ENCODE data around the gene MROH8.
A peak's percentile ranks its signal among the peaks of the same experiment; 100 is the strongest.
"Not testable (repeated sequence)": the region's sequence is repeated elsewhere in the genome, so short reads cannot be mapped to it uniquely, and the experiment has no call there.

MROH8 gene

GRCh38 chr20:37152284-37152683 lies 27.1 kb downstream of the MROH8 start:
- no peak for DNase-seq

GRCh38 chr20:37151529-37151928 lies 27.8 kb downstream of the MROH8 start:
- no peak for DNase-seq

- DNase-seq, result not testable (repeated sequence)
Observed at GRCh38 chr20:37150864-37151263, 28.5 kb downstream of the MROH8 start.

- no peak for DNase-seq
Observed at GRCh38 chr20:37147250-37147649, 32.1 kb downstream of the MROH8 start.

- no peak for DNase-seq
Observed at GRCh38 chr20:37144856-37145404, 34.4 kb downstream of the MROH8 start.

- no peak for DNase-seq
Observed at GRCh38 chr20:37142708-37143107, 36.6 kb downstream of the MROH8 start.

GRCh38 chr20:37137547-37137946 lies 41.8 kb downstream of the MROH8 start:
- no peak for DNase-seq

GRCh38 chr20:37133952-37134351 lies 45.4 kb downstream of the MROH8 start:
- no peak for DNase-seq

GRCh38 chr20:37131486-37131885 lies 47.9 kb downstream of the MROH8 start:
- no peak for DNase-seq

GRCh38 chr20:37128803-37129202 lies 50.5 kb downstream of the MROH8 start:
- no peak for DNase-seq

- DNase-seq, result not testable (repeated sequence)
Observed at GRCh38 chr20:37126290-37126689, 53.1 kb downstream of the MROH8 start.

GRCh38 chr20:37123441-37123840 lies 55.9 kb downstream of the MROH8 start:
- no peak for DNase-seq

- DNase-seq, result no peak
Observed at GRCh38 chr20:37120497-37120896, 58.9 kb downstream of the MROH8 start.

GRCh38 chr20:37119356-37120036 lies 59.9 kb downstream of the MROH8 start:
- DNase-seq, result no peak

- no peak for DNase-seq
Observed at GRCh38 chr20:37114012-37114411, 65.3 kb downstream of the MROH8 start.

- no peak for DNase-seq
Observed at GRCh38 chr20:37111926-37112455, 67.4 kb downstream of the MROH8 start.

GRCh38 chr20:37108676-37109075 lies 70.7 kb downstream of the MROH8 start:
- DNase-seq, result no peak

GRCh38 chr20:37102571-37102970 lies 76.8 kb downstream of the MROH8 start:
- no peak for DNase-seq

- peak; percentile 49 for DNase-seq
Observed at GRCh38 chr20:37096415-37097041, 82.8 kb downstream of the MROH8 start.

GRCh38 chr20:37095599-37096414 lies 83.5 kb downstream of the MROH8 start, which contains the start of gene RBL1:
TSS of gene RBL1 (minus strand) at chr20:37095997. CDS start at chr20:37095928, 69 bp downstream.
- DNase-seq, result peak; percentile 69

- no peak for DNase-seq
Observed at GRCh38 chr20:37095108-37095598, 84.2 kb downstream of the MROH8 start.

- DNase-seq, result no peak
Observed at GRCh38 chr20:37090407-37090806, 88.9 kb downstream of the MROH8 start.

GRCh38 chr20:37081717-37082289 lies 97.5 kb downstream of the MROH8 start:
- no peak for DNase-seq
